GM13976 (cell line): ENCODE measurements around the gene CMIP.

ENCODE experiments used
- DNase-seq: peaks from one replicate; pipeline ENCODE4 v3.0.0; 2012; ENCODE audit warnings: low spot score
- CTCF ChIP-seq: IDR thresholded peaks from 2 replicates; pipeline ENCODE4 v1.5.1; 2012; ENCODE audit warnings: borderline replicate concordance, mild to moderate bottlenecking; ENCODE audit not compliant: insufficient read depth; ENCODE audit errors: extremely low read depth, missing control alignments, control extremely low read depth
- in situ Hi-C: fragments of 300-500 bp; cut with MboI; formaldehyde crosslinking; loops from one replicate; pipeline ENCODE4 v1.12.0; 2022; ENCODE audit warnings: low sequenced_read_pairs, mixed read lengths, inconsistent platforms; ENCODE audit not compliant: unreplicated experiment

The CMIP gene

DNA sequence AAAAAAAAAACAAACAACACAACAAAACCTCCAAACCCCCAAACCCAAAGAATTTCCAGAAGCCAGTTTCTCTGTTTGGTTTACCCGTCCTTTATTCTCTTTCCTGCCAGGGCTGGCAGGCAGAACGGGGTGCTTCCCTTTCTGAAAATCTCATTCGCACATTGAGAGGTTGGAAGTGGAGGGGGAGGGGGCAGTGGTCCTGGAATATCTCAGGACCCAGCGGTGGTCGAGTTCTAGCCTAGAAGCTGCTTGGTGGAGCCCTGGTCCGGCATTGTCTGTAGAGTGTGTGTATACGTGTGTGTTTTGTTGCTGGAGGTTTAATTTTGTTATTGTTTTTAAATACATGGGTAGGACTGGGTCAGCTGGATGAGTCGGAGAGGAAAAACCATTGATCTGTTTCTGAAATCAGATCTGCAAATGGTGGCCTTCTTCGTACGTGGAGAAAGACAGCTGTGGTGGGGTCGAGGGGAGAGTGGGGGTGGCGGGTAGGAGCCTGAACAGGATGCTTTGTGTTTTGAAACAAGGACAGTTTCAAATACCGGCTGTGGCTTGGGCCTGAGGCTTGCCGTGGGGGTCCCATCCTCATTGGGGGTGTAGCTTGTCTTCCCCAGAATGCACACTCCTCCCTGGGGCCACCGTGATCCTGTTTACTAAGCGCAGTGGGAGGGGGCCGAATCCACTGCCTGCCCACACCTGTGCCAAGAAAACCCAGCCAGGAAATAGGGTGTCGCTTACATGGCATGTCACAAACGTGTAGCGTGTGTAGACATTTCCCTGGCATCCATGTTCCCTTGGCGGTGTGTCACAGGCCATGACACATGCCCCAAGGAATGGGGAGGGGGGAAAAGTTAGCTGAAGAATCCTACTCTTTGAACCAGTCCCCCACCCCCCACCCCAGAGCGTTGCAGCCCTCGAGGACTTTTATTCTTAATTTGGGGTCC is 1.6 kb downstream of the CMIP start:
- TF ChIP-seq CTCF = no peak
- in situ Hi-C loops = no loop called here
- peak; percentile 59 for DNase-seq

DNA sequence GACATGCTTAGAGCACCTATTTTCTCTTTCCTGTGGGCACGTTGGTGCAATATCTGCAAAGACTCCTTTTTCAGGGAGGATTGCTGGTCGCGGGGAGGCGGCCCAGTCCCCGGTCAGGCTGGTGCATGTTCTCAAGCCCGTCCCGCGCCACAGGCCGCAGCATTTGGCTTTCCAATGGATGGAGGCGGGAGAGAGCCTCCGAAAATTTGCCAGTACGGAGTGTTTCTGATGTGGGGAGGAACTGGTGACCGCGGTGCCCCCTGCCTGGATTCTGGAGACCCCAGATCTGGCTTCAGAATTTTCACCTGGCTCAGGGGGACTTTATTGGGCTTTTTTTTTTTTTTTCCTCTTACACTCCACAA is 2.3 kb downstream of the CMIP start:
- TF ChIP-seq CTCF = no peak
- DNase-seq = no peak
- in situ Hi-C loops = no loop called here

DNA sequence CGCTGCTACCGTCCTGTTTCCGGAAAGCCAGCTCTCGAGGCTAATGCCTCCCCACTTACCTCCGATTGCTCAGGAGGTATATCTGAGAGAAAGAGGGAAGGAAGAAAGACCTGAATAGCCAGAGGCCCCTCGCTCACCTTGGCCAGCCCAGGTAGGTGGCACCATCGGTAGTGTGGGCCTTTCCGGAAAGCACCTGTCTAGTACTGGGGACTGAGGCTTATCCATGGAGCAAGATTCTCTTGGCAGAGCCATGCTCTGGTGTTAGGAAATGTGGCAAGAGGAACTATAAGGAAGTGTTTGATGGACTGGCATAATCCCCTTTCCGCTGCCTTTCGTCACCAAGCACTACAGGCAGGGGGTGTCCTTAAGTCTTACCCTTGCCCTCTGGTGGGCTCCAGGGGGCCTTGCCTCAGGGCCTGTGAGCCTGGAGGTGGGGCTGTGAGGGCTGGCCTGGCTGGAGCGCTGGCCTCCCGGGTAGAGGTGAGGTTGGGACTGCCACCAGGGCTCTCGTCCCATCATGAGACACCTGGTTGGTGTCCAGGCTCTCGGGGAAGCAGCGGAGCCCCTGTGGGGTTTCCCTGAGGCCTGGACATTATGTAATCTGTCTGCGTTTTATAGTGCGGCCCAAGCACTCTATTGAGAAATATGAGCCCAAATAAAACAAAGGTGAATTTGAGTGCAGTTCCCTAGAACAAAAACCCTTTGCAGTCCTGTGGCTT is 2.9 kb downstream of the CMIP start:
- TF ChIP-seq CTCF = no peak
- in situ Hi-C loops = no loop called here
- no peak for DNase-seq

DNA sequence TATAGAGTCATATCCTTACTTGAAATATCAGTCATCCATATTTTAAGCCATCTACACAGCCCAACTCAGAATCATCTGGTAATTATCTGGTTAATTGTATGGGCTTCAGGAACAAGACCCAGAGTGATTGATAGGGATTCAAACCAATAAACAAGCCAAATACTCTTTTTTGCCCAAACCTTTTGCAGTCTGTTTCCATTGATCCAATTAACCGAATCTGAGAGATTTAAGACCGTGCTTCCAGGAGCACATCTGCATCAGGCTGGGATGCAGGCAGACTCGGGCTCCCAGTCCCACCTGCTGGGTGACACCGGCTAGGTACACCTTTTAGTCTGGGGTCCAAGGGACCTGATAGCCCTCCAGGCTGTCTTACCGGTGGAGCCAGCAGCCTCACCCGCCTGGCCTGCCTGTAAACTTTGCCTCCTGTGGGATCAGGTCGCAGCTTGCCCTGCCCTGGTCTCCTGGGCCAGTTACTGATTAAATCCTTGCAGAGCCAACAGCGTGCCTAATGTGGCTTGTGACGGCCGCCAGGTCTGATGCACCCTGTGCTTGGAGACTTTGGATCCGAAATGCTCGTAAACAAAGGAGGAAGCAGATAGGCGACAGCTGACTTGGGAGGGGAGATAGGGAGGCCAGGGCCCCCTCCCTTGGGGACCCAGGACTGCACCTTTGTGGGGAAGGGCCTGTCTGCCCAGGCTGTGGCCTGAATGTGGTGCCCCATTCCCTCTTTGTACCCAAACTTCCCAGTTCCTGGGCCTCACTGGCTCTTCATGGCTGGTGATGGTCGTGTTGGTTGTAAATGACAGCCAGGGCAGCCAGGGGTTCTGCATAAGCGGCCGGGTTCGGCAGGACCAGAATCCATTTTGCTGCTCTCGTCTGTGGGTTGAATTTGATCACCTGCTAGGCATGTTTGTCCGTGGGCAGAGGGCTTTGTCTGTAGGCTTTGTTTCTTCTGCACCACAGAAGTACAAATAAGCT is 3.8 kb downstream of the CMIP start:
- TF ChIP-seq CTCF = no peak
- in situ Hi-C loops = no loop called here
- no peak for DNase-seq

DNA sequence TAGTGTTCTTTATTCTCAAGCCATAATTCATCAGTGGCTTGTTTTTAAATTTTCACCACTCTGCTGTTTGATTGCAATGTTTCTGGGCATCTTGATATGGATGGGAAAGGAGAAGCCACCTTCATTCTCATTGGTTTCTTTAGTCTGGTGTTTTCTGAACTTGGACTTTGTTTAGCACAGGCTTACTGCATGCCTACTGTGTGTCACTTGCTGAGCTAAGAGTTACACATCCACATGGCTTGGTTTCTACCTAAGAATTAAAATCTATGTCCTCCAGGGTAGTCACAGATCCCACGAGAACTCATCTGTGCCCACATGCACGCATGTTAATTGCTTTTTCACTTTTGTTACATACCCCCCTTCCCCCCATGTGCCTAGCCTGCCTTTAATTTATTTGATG is 4.6 kb downstream of the CMIP start:
- no peak for DNase-seq
- TF ChIP-seq CTCF = no peak
- in situ Hi-C loops = no loop called here
